Activated CD8-positive, alpha-beta T cell treated with anti-CD3 and anti-CD28 coated beads for 36 hours (primary cell): ENCODE results near the gene NKD1. TPM values are rescaled to one million over a fixed set of nuclear protein-coding genes. Genes with fewer than 3 reads are reported as not detected.

ENCODE experiments used
- ATAC-seq: fragments of 200-7000 bp; cut with Tn5 transposase; one replicate; pipeline ENCODE4 v1.10.0; 2021; ENCODE audit warnings: mild to moderate bottlenecking, moderate library complexity
- CTCF ChIA-PET: fragments of 350-600 bp; sonication (Branson Sonifier 250); formaldehyde crosslinking; loops from one replicate; lab custom pipeline; 2021; ENCODE audit warnings: antibody characterized with exemption; lab: Charles Lee
- POLR2A ChIA-PET: fragments of 350-600 bp; sonication (Branson Sonifier 250); formaldehyde crosslinking; loops from one replicate; lab custom pipeline; 2021; ENCODE audit warnings: antibody characterized with exemption; lab: Charles Lee
- DNase-seq: peaks from one replicate; pipeline ENCODE4 v3.0.0-alpha.2; 2020
- H3K27ac Mint-ChIP-seq: one replicate; pipeline ENCODE4 v1.8.0; 2021; ENCODE audit warnings: mild to moderate bottlenecking, mixed read lengths
- H3K27me3 Mint-ChIP-seq: one replicate; pipeline ENCODE4 v1.8.0; 2021; ENCODE audit warnings: mixed read lengths
- H3K36me3 Mint-ChIP-seq: one replicate; pipeline ENCODE4 v1.8.0; 2021; ENCODE audit warnings: low read depth, mixed read lengths
- H3K4me1 Mint-ChIP-seq: one replicate; pipeline ENCODE4 v1.8.0; 2021; ENCODE audit warnings: low read depth, mixed read lengths
- H3K4me3 Mint-ChIP-seq: one replicate; pipeline ENCODE4 v1.8.0; 2021; ENCODE audit warnings: mild to moderate bottlenecking, moderate library complexity, mixed read lengths
- H3K9me3 Mint-ChIP-seq: one replicate; pipeline ENCODE4 v1.8.0; 2021; ENCODE audit warnings: mixed read lengths
- CTCF ChIP-seq: fragments of 200-600 bp; IDR thresholded peaks from one replicate; pipeline ENCODE4 v1.8.0; 2022; ENCODE audit warnings: antibody characterized with exemption, mild to moderate bottlenecking
- intact Hi-C: fragments of 100-400 bp; cut with micrococcal nuclease; formaldehyde crosslinking; loops from one replicate; pipeline ENCODE4 v1.10.0; 2022
- total RNA-seq, 2 experiments: library from RNA; stranded (reverse); gene quantifications; one replicate each; pipeline ENCODE4 v1.2.3, GENCODE V29; 2021

NKD1 gene
- total RNA-seq, 2 experiments from 2014 or later = 1.9 to 3.6 TPM

- H3K4me3 Mint-ChIP-seq = no peak overlapping the region
- no peaks in the 10 kb centered on the region for H3K9me3 Mint-ChIP-seq
- intact Hi-C loops = no loop called here
- no peak overlapping the region for H3K27ac Mint-ChIP-seq
- peaks cover 6% of the 10 kb centered on the region for H3K4me1 Mint-ChIP-seq
- POLR2A ChIA-PET = no interaction called here
- H3K36me3 Mint-ChIP-seq = no peaks in the 10 kb centered on the region
- H3K27me3 Mint-ChIP-seq = no peaks in the 10 kb centered on the region
- CTCF ChIA-PET = no interaction called here
- no peak for ATAC-seq
- no peak for TF ChIP-seq CTCF
- no peak for DNase-seq
These were observed 25.1 kb downstream of the NKD1 start for GRCh38 chr16:50573279-50573678.

- Mint-ChIP-seq H3K4me3 (no peak overlapping the region), H3K9me3 (no peaks in the 10 kb centered on the region), H3K27ac (no peak overlapping the region), H3K27me3 (no peaks in the 10 kb centered on the region), H3K4me1 (peaks cover 4% of the 10 kb centered on the region), H3K36me3 (no peaks in the 10 kb centered on the region)
- DNase-seq (no peak), ATAC-seq (no peak)
- no peak for TF ChIP-seq CTCF
- intact Hi-C loops = no loop called here
- ChIA-PET CTCF (no interaction called here), POLR2A (no interaction called here)
These were observed 25.9 kb downstream of the NKD1 start for GRCh38 chr16:50573947-50574744.

- intact Hi-C loops = no loop called here
- Mint-ChIP-seq H3K9me3 (no peaks in the 10 kb centered on the region), H3K36me3 (no peaks in the 10 kb centered on the region), H3K27ac (no peak overlapping the region), H3K27me3 (no peaks in the 10 kb centered on the region), H3K4me1 (peaks cover 4% of the 10 kb centered on the region), H3K4me3 (no peak overlapping the region)
- no peak for DNase-seq
- ChIA-PET CTCF (no interaction called here), POLR2A (no interaction called here)
- no peak for TF ChIP-seq CTCF
- no peak for ATAC-seq
These were observed 26.5 kb downstream of the NKD1 start for GRCh38 chr16:50574745-50575136.

- ChIA-PET CTCF (no interaction called here), POLR2A (no interaction called here)
- TF ChIP-seq CTCF = no peak
- no peaks in the 10 kb centered on the region for H3K27me3 Mint-ChIP-seq
- no peaks in the 10 kb centered on the region for H3K36me3 Mint-ChIP-seq
- no peak overlapping the region for H3K4me3 Mint-ChIP-seq
- no peak overlapping the region for H3K27ac Mint-ChIP-seq
- intact Hi-C loops = no loop called here
- H3K4me1 Mint-ChIP-seq = peaks cover 4% of the 10 kb centered on the region
- no peak for DNase-seq
- no peaks in the 10 kb centered on the region for H3K9me3 Mint-ChIP-seq
- no peak for ATAC-seq
These were observed 27.5 kb downstream of the NKD1 start for GRCh38 chr16:50575743-50576142.

- DNase-seq (no peak), ATAC-seq (no peak)
- H3K27ac Mint-ChIP-seq = no peak overlapping the region
- intact Hi-C loops = no loop called here
- no peak overlapping the region for H3K4me3 Mint-ChIP-seq
- no peaks in the 10 kb centered on the region for H3K36me3 Mint-ChIP-seq
- CTCF ChIA-PET = interaction anchor here (1.1 to 1.2 kb wide), 2 partner anchors 31 to 230 kb away, joined by 3 read pairs; no protein-coding TSS in a partner anchor
- no peaks in the 10 kb centered on the region for H3K9me3 Mint-ChIP-seq
- H3K27me3 Mint-ChIP-seq = no peaks in the 10 kb centered on the region
- peaks cover 4% of the 10 kb centered on the region for H3K4me1 Mint-ChIP-seq
- POLR2A ChIA-PET = no interaction called here
- no peak for TF ChIP-seq CTCF
These were observed 28.4 kb downstream of the NKD1 start for GRCh38 chr16:50576403-50577113.
